Measurements from ENCODE around the gene IGF2BP2. TPM values are rescaled to one million over a fixed set of nuclear protein-coding genes. Genes with fewer than 3 reads are reported as not detected.
"Not testable (repeated sequence)": the region's sequence is repeated elsewhere in the genome, so short reads cannot be mapped to it uniquely, and the experiment has no call there.

Gene IGF2BP2
- total RNA-seq, 2 donors from 2014 or later, result 12.8 to 14.2 TPM

DNA sequence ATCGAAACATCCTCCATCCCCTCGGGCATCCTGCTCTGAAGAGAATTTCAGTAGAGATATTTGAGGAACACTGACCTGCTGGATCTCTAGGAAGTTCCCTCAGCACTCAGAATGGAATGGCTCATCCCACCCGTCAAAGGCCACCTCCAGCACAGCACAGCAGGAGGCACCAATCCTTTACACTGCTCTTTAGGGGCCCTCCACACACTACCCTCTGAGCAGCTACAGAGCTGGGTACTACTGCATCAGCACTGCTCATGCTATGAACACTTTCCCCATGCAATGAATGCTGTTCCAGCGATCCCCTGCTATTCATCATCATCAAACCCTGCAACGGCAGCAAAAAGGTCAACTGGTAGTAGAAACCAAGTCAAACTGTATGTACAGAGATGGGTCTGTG lies 40.5 kb downstream of the IGF2BP2 start:
- intact Hi-C loops (cut with DNase I), result no loop called here
- DNase-seq (no peak), ATAC-seq (no peak)

- no peak for DNase-seq
- ATAC-seq, result no peak
- intact Hi-C loops (cut with DNase I), result no loop called here
Observed at GRCh38 chr3:185781759-185782158, 43.1 kb downstream of the IGF2BP2 start.

- DNase-seq (no peak), ATAC-seq (no peak)
- intact Hi-C loops (cut with DNase I), result no loop called here
Observed at GRCh38 chr3:185779461-185779860, 45.4 kb downstream of the IGF2BP2 start.

DNA sequence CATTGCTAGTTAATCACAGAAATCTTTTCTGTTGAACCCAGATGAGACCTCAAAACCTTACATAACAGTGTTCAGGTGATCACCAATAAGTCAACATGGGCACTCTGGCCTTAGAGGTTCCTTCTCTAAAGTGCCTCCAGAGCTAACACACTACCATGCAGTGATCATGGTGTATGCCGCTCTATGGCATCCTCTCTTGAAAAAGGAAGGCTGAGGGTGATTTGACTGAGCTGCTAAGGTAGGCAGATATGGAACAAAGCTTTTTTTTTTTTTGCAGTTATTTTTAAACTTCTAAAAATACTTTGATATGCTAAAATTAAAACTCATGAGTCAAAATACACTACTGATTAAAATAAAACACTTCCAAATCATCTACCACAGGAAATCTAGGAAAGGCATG lies 46.0 kb downstream of the IGF2BP2 start:
- intact Hi-C loops (cut with DNase I), result no loop called here
- ATAC-seq (no peak), DNase-seq (no peak)

DNA sequence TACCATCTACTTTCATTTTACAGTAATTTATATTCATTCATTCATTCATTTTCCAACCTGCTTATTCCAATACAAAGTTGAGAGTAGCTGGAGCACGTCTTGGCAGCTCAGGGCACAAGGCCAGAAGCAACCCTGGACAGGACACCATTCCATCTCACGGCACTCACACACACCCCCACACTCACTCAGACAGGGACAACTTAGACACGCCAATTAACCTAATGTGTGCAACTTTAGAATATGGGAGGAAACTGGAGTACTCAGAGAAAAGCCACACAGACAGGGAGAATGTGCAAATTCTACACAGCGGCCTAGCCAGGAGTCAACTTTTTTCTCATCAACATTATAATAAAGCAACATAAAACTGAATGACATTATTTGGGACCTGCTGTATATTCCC lies 46.7 kb downstream of the IGF2BP2 start:
- ATAC-seq (no peak), DNase-seq (no peak)
- intact Hi-C loops (cut with DNase I), result no loop called here

DNA sequence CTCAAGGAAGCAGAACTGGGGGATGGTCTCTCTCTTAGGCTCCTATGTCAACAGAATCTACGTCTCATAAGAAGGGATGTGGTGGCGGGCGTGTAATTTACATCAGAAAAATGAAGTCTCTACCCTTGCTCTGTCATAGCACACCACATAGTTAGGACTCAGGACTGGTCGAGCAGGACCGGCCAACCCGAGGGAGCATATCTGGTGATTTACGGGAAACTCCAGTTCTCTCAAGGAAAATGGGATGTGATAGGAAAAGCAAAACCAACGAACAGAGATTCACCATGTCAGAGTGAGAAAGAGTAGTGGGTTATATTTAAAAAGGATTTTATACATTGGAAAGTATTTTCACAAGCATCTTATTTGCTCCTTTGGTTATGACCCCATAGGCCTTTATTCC lies 54.7 kb downstream of the IGF2BP2 start:
- ATAC-seq, result no peak
- no peak for DNase-seq
- intact Hi-C loops (cut with DNase I), result loop anchor here in 1 of 2 donors (5.0 kb wide), 1 partner anchor 93 kb away; no protein-coding TSS in a partner anchor

- not testable (repeated sequence) for ATAC-seq
- intact Hi-C loops (cut with DNase I), result loop anchor here in 1 of 2 donors (5.0 kb wide), 1 partner anchor 106 kb away; no protein-coding TSS in a partner anchor
- peak; percentile 36 for DNase-seq
Observed at GRCh38 chr3:185768578-185768982, 56.3 kb downstream of the IGF2BP2 start.

DNA sequence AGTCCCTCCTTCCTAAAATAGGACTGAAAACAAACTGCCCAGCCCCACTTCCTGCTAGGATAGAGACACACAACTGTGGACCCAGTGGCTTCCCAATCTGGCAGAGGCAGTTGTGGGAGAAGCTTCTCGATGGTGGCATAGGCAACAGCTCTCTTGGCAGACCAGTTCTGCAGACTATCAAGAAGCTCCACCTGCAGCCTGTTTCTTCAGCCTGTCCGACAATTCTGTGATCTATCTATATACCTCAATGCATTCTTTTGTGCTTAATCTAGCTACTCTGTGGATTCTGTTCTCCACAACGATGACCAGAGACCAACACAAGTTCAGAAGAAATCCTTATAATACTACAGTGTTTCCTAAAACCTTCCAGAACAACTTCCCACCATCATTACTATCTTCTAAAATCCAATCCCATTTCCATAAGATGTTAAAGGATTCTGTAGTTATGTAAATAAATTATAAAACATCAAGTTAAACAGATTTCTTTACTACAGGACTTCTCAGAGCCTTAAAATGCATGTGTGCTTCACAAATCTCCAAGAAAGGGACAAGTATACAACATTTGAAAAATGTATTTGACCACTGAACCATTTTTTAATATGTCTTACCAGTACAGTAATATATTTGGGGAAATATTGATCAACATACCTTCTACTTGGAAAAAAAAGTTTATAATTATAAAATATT lies 57.7 kb downstream of the IGF2BP2 start:
- no peak for DNase-seq

GRCh38 chr3:185766329-185767001 lies 58.4 kb downstream of the IGF2BP2 start:
- ATAC-seq (no peak), DNase-seq (no peak)
- intact Hi-C loops (cut with DNase I), result loop anchor here in 1 of 2 donors (5.0 kb wide), 1 partner anchor 104 kb away; no protein-coding TSS in a partner anchor

More for the DNA sequence above, 57.7 kb downstream of the IGF2BP2 start:
- no peak for ATAC-seq
- intact Hi-C loops (cut with DNase I), result loop anchor here in 1 of 2 donors (5.0 kb wide), 1 partner anchor 105 kb away; no protein-coding TSS in a partner anchor

DNA sequence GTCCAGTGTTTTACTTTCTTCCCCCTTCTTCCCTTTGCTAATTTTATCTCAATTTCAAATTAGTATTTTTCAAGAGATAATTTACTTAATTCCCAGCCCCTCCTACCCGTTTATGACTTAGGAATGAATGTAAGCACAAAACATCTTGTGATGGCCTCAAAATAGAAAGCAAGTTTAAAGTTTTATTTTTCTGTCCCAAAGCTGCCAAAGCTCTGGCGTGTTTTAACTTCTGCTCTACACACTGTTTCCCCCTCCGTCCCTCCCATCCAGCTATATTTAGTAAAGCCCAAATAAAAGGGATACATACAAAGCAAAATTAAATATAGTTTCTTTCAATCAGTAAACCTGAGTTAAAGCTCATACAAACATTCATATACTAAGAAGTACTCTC lies 59.9 kb downstream of the IGF2BP2 start:
- peak in 1 of 2 donors; percentile 42 for ATAC-seq
- DNase-seq, result no peak
- intact Hi-C loops (cut with DNase I), result loop anchor here in 1 of 2 donors (5.0 kb wide), 1 partner anchor 103 kb away; no protein-coding TSS in a partner anchor

DNA sequence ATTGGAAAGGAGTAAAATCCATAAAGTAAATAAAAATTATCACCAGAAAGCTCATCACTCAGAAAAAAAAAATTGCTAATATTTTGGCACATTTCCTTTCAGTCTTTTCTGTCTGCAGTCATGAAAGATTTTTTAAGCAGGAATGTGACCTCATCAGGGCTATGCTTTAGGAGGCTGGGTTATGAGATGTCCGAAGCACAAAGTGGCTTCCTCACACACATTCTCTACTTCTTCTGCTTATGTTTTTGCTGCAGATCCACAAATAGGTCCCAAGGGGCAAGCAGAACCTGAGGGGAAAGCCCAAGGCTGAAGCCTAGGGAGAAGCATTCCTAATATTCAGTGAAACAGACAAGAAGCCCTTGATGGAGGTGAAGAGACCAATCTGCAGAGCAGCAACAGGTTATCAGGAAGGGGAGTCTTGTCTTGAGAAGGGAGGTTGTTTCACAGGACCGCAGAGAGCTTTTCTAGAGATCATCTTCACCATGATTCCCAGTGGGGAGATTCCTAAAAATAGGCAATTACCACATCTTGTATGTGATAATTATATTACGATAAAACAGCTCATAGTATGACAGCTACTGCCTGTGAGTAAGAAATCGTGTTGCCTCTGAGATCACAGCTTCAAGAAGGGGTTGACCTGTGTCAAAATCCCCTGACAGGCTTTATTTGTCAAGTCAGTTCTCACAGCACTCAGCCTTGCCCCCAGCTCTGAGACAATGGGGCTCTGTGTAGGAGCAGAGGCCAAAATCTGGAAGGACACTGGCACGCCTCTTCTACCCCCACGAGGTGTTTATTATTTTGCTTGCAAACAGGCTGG lies 60.5 kb downstream of the IGF2BP2 start:
- intact Hi-C loops (cut with DNase I), result no loop called here
- DNase-seq (no peak), ATAC-seq (peak; percentile 44 to 82)

DNA sequence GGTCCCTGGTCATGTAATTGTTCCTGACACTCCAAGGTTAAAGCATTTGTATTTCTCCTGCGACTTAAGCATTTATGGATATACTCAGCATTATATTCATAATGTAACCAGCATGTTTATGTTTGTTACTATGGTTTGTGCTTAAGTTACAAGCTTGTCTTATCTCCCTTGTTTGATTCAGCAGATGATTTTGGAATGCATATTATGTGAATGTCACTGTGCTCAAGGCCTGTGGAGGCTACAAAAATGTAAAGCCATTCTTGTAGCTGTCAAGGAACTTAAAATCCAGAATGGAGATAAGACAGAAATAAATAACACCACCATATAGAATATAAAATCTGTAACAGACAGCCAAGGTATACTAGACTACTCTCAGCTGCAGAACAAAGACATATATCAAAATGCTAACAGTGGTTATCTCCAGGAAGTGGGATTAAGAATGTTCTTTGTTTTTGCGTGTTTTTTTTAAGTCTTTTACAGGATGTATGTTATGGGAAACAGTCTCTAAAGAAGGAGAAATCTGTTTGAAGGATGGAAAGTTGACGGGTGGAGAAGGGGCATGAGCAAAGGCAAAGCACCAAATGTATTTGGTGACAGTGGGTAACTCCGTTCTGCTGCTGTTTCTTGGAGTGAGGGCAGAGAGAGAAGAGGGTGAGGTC lies 61.4 kb downstream of the IGF2BP2 start:
- ATAC-seq (no peak), DNase-seq (no peak)
- intact Hi-C loops (cut with DNase I), result no loop called here

DNA sequence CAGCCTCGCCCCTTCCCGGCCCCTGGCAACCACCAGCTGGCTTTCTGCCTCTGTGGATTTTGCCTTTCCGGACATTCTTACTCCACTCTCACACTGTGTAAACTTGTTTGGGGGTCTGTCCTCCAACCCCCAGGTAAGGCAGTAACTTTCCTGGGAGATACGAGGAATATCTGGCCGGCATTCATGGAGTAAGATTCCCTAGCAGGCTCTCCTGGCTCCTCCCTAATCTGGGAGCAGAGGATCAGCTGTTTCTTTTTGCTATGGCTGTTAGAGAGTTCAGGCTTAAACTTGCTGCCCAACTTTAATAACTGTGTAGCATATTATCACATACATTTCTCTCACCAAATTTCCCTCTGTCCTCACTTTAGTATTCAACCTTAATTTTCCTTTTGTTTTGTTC lies 64.3 kb downstream of the IGF2BP2 start:
- ATAC-seq, result peak; percentile 19 to 32
- DNase-seq, result no peak

GRCh38 chr3:185760088-185760487 lies 64.8 kb downstream of the IGF2BP2 start:
- DNase-seq (no peak), ATAC-seq (no peak)
- intact Hi-C loops (cut with DNase I), result no loop called here

More for the DNA sequence above, 64.3 kb downstream of the IGF2BP2 start:
- intact Hi-C loops (cut with DNase I), result no loop called here

- intact Hi-C loops (cut with DNase I), result no loop called here
- DNase-seq, result no peak
- no peak for ATAC-seq
Observed at GRCh38 chr3:185759512-185759911, 65.3 kb downstream of the IGF2BP2 start.

- no peak for DNase-seq
- no peak for ATAC-seq
- intact Hi-C loops (cut with DNase I), result no loop called here
Observed at GRCh38 chr3:185758912-185759311, 65.9 kb downstream of the IGF2BP2 start.

- no peak for DNase-seq
- ATAC-seq, result no peak
- intact Hi-C loops (cut with DNase I), result no loop called here
Observed at GRCh38 chr3:185757176-185757575, 67.7 kb downstream of the IGF2BP2 start.

DNA sequence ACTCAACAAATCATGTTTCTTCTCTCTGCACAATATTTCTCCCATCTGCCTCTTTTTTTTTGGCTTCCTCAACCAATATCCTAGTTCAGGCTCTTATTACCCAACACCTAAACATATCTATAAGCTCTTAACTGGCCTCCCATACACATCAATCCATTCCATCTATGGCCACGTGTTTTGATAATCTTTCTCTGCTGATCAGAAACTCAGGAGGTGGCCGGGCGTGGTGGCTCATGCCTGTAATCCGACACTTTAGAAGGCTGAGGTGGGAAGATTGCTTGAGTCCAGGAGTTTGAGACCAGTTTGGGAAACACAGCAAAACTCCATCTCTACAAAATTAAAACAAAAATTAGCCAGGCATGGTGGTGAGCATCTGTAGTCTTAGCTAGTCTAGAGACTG lies 68.4 kb downstream of the IGF2BP2 start:
- intact Hi-C loops (cut with DNase I), result no loop called here
- DNase-seq, result no peak
- no peak for ATAC-seq

DNA sequence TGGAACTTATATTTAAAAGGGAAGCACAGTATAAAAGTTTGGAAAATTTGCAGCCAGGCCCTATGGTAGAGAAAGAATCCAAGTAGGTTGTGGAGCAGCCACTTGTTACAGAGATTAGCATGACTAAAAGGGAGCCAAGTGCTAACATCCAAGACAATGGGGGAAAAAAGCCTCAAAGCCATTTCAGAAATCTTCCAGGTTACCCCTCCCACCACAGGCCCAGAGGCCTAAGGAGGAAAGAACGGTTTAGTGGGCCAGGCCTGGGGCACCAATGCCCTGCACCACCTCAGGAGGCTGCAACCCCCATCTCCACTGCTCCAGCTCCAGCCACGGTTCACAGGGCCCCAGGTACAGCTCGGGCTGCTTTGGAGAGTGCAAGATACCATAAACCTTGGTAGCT lies 69.9 kb downstream of the IGF2BP2 start:
- DNase-seq (no peak), ATAC-seq (no peak)
- intact Hi-C loops (cut with DNase I), result no loop called here
